HG03066 (cell line): ENCODE data around the gene TYW1.
"Not testable (repeated sequence)": the region's sequence is repeated elsewhere in the genome, so short reads cannot be mapped to it uniquely, and the experiment has no call there.

Source experiments
- ATAC-seq: cut with Tn5 transposase; IDR thresholded peaks from one replicate; pipeline ENCODE4 v1.9.1; 2021; ENCODE audit warnings: low read depth; ENCODE audit not compliant: unreplicated experiment

TYW1 gene

DNA sequence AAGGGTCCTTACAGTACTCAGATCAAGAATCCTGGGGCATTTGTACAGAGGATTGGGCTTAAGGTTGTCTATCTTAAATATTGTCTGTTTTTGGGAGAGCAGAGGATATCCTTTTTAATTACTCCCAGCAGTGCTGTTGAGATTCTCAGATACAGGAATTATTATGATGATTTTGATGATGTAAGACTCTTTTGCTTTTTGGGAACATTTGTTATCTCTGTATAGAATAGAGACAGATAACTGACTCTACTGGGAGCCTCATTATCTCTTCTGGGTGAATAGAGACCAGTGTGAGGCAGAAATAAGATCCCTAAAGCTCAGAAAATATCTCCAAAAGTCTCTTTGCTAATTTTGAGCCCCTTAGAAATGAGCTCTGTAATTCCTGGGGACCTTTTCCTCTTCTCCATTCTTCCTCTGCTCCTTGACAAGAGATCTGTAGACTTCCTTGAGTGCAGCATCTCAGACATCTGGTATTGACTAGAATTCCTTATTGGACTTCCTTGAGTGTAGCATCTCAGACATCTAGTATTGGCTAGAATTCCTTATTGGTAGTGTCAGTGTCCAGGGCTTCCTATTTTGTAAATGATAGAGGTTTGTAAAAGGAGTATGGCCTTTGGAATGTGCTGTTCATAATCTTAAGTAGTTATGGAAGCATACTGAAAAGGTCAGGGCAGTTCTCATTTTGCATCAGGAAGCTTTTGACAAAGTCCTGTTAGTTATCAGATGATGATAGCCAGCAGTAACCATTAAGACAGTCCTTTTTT is 118.0 kb downstream of the TYW1 start:
- not testable (repeated sequence) for ATAC-seq

DNA sequence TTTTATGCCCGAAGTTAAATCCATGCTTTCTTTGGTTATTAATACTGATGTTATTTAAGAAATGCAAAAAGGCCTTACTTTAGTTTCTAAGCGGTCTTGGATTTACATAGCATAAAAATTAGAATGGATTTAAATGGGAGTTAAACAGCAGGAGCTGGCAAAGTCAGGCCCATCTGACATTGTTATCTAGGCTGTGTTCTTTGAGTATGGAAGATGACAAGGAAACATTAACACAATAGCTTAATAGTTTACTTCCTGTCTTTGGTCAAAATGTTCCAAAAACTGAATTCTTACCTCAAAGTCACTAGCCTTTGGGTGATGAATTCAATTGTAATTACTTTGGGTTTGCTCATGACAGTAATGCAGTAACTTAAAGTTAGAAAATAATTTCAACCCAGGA is 123.9 kb downstream of the TYW1 start:
- not testable (repeated sequence) for ATAC-seq

DNA sequence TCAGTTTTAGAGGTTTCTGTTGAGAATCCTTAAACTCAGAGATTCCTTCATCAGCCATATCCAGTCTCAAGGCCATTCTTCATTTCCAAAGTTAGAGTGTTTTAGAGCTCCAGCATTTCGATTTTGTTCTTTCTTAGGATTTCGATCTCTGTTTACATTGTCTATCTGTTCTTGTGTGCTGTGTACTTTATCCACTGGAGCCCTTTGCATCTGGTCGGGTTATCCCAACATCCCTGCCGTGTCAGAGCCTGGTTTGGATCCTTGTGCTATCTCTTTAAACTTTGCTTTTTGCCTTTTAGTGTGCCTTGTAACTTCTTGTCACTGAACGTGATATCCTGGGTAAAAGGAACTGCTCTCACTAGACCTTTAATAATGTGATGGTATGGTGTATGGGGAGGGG is 131.6 kb downstream of the TYW1 start:
- not testable (repeated sequence) for ATAC-seq

DNA sequence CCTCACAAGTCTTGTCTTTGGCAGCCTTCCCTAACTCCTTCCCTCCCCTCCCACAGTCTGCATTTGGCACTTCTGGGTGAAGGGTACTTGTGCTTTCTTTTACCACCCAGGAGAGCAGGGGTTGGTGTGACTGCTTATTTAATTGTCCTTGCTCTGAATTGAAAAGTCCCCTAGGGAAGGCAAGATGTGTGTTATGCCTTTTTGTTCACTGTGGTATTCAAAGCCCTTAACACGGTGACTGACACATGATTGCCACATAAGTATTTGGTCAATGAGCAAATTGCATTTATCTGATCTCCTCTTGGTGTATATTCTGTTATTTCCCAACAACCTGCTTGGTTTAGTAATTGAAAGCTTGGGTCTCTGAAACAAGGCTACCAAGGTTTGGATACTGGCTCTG is 134.1 kb downstream of the TYW1 start:
- ATAC-seq, result not testable (repeated sequence)

DNA sequence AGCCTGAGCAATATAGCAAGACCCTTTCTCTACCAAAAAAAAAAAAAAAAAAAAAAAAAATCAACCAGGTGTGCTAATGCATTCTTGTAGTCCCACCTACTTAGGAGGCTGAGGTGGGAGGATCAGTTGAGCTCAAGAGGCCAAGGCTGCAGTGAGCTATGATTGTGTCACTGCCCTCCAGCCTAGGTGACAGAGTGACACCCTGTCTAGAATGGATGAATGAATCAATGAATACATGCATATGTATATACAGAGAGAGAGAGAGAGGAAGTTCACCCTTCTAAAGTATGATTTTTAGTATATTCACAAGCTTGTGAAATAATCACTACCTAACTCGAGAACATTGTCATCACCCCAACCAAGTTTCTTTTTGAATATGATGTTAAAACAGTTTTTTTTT is 138.3 kb downstream of the TYW1 start:
- ATAC-seq, result not testable (repeated sequence)

DNA sequence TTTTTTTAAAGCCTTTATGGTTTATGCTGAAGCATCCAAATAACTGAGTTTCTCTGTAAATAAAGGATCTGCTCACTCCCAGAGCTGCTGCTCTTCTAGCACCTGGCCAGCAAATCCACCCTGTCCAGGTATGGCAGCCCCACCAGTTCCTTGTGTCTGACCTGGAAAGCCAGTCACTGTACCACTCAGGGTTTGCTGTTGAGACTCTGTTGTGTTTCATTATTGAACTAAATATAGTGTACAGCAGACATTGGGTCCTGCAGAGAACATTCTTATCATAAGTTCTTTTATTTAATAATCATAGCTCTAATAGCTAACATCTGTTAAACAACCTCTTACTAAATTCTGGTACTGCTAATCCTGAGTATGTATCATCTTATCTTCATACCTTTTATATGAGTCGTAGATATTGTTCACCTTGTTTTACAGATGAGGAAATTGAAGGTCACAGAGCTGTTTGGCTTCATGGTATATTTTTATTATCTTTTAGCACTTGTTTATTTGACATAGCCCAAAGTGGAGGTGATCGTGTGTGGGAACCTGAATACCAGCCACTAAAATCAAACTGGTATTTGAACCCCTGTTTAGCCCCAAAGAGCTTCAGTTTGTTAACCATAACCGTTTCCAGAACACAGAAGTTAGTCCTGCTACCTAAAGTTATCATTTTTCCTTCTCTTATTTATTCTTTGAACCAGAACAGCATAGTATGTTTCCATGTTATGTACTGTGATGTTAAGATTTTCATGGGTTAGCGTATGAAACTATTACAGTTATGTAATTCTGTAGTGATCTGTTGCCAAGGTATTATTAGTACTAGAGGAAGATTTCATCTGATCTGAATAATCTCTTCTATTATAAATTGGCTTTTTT is 139.2 kb downstream of the TYW1 start:
- not testable (repeated sequence) for ATAC-seq

DNA sequence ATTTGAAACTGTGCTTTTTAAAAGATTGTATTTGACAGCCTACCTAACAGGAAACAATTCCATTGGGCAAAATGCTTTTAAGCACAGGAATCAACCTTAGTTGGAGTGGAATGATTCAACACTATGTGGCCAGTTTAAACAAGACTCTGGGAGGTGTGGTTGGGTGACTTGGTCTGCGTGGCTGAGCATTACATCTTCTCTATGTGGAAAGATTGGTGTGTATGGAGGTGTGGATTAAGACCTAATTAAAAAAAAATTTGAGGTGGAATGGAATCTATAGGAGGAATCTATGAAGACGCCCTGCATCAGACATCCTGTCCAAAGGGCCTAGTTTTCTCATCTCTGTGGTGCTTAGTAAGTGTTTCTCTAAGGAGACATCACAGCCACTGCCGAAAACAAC is 140.9 kb downstream of the TYW1 start:
- ATAC-seq, result not testable (repeated sequence)

DNA sequence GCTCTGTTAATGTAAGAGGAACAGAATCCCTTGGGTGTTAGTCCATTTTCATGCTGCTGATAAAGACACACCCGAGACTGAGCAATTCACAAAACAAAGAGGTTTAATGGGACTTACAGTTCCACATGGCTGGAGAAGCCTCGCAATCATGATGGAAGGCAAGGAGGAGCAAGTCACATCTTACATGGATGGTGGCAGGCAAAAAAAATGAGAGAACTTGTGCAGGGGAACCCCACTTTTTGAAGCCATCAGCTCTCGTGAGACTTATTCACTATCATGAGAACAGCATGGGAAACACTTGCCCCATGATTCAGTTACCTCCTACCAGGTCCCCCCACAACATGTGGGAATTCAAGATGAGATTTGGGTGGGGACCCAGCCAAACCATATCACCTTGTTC is 143.2 kb downstream of the TYW1 start:
- ATAC-seq, result not testable (repeated sequence)

DNA sequence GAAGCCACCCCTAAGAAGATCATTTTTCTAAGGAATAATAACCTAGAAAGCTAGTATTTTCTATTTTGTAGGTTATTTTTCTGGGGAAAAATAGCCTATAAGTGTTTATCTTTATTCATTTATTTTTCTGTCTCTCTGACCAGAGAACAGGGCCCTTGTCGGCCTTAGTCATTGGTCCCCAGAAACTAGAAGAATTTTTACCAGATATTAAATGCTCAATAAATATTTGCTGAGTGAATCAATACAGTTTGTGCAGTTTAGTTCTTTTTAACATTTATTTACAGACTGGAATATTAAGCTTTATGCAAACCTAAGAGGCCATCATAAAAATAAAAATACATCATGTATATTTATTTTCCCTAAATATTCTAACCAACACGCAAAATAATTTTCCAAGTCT is 144.4 kb downstream of the TYW1 start:
- not testable (repeated sequence) for ATAC-seq

DNA sequence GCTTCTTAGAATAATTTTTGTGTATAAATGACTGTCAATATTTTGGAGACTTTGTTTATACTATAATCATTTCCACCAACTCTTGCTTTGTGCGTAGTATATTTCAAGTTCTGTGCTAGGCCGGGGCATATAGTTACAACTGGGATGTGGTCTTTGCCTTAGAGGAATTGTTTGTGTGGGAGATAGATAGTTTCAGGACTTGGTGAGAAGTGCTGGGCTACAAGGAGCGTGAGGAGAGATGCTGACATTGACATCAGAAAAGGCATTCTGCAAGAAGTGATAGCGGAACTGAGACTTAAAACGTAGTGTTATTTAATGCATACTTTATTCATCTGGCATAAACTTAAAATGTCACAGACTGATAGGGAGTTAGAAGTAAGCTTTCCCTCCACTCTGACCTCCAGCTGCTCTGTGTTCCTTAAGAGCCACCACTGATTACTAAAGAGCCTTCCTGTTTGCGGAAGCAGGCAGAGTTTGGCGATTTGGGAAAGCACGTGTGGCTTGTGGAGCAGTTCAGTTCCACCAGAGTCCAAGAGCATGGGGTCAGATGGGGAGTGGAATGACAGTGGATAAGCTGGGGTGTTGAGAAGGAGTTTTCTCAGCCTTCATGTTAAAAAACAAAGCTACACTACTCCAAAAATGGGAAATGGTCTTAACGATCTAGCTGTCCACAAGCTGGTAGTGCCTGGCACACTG is 146.6 kb downstream of the TYW1 start:
- not testable (repeated sequence) for ATAC-seq

DNA sequence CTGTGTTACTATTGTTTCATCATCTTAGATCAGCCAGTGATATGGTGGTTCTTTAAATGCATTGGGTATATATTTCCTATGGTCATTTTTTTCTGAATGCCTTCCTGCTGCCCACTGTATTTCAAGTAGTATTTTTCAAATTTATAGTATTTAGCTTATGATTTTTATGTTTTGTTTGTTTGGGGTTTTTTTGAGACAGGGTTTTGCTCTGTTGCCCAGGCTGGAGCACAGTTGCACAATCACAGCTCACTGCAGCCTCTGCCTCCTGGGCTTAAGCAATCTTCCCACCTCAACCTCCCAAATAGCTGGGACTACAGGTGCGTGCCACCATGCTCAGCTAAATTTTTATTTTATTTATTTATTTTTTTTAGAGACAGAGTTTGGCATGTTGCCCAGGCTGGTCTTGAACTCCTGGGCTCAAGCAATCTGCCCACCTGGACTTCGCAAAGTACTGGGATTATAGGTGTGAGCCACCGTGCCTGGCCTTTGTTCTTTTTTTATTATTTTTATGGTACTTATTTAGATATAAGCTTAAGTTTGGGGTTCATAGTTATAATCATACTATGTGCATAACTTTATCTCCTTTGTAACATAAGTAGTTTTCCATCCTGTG is 149.1 kb downstream of the TYW1 start:
- ATAC-seq, result not testable (repeated sequence)

DNA sequence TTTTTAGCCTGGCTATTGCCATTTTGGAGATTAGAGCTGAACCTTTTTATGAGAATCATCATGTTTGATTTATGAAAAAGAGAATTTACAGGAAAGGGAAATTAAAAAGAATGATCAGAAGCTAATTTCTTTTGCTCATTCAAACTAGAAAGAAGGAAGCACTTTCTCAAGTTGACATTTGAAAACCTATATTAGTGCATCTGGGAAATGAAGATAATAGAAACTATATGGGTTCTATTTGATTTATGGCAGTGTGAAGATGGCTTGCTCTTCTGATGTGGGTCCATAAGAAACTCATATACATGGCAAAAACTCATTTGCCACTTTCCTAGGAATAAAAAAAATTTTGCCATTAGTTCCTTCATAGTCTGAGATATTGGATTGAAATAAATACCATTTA is 152.5 kb downstream of the TYW1 start:
- not testable (repeated sequence) for ATAC-seq

DNA sequence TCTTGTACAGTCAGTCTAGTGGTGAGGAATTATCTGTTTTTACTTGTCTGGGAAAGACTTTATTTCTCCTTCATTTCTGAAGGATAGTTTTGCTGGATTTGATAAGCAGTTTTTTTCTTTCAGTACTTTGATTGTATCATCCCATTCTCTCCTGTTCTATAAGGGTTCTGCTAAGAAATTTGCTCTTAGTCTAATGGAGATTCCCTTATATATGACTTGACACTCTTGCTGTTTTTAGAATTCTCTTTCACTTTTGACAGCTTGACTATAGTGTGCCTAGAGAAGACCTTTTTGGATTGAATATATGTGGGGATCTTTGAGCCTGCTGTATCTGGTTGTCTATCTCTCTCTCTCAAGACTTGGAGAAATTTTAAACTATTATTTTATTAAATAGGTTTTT is 157.7 kb downstream of the TYW1 start:
- ATAC-seq, result not testable (repeated sequence)

DNA sequence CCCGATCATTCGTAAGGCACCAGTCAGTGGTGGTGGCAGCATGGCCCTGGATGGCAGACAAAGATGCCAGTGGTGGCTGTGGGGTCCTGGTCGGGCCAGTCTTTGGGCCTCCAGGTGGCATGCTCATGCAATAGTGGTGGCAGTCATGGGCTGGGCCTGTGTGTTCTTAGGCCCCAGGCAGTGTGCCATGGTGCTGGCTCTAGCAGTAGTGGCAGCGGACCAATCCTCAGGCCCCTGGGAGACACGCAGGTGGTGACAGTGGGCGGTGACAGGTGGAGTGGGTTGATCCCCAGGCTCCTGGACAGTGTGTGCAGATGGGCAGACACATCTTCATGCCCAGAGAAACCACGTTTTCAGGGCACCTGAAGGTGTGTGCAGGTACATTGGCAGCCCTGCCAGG is 159.4 kb downstream of the TYW1 start:
- not testable (repeated sequence) for ATAC-seq

DNA sequence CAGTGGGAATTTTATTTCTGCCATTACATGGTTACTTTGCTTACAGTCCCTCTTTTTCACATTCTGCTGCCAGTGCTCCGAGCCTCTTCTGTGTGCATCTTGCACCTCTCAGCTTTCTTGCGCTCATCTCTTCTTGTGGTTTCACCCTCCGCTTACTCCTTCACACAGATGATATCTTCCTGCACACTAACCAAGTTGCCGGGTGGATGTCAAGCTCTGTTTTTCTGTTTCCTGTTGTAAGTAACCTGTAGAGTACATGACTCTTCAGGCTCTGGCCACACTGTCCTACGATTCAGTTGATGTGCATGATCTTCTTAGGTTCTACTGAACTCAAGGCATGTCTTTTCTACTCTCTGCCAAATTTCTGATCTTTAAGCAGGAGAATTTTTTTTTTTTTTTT is 166.7 kb downstream of the TYW1 start:
- not testable (repeated sequence) for ATAC-seq

DNA sequence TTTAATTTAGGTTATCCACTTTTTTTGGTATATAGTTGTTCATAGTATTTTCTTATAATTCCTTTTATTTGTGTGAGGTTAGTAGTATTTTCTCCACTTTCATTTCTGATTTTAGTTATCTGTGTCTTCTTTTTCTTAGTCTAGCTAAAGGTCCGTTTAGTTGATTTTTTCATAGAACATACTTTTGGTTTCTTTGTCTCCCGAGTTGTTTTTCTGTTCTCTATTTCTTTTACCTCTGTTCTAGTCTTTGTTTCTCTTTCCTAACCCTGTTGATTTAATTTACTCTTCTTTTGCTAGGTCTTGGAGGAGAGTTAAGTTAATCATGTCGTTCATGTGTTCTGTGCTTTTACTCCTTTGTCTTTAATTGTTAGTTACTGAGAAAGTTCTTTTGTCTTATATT is 174.5 kb downstream of the TYW1 start:
- ATAC-seq, result peak; percentile 72

DNA sequence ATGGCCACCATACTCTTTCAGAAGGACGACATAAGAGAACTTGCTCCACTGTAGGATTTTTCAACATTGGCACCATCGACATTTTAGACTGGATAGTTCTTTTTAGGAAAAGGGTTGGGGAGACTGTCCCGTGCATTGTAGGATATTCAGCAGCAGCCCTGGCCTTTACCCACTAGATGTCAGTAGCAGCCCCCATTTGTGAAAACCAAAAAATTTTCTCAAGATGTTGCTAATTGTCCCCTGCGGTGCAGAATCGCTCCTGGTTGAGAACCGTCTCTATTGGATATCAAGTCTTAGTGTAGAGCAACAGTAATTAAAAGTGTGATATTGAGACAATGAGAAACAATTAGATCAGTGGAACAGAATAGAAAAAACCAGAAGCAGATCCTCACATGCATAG is 180.1 kb downstream of the TYW1 start:
- not testable (repeated sequence) for ATAC-seq

DNA sequence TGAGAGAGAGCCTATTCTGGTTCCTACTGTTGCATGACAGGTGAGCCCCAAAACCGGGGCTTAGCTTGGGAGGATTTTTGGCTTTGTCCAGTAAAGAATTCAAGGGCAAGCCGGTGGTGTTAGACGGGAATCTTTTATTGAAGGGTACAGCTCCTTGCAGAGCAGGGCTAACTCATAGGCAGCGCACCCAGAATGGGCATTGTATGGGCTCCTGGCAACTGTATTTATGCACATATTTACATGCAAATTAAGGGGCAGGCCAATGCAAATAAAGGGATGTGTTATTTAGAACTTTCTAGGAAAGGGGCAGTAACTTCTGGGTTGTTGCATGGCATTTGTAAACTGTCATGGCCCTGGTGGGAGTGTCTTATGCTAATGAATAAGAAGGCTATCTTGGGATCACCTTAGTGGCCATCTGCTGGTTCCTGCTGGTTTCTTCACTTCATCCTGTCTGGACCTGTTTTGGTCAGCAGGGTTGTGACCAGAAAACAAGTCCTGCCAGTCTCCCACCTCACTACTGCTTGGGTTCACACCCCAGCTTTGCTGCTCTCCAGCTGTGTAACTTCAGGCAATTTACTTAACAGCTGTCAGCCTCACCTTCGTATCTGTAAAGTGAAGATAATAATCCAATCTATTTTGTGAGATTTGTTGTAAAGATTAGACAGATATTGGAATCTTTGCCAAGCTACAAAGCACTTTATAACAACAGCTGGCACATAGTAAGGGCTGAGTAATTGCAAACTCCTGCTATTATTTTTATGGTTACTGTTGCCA is 182.5 kb downstream of the TYW1 start:
- ATAC-seq, result not testable (repeated sequence)

DNA sequence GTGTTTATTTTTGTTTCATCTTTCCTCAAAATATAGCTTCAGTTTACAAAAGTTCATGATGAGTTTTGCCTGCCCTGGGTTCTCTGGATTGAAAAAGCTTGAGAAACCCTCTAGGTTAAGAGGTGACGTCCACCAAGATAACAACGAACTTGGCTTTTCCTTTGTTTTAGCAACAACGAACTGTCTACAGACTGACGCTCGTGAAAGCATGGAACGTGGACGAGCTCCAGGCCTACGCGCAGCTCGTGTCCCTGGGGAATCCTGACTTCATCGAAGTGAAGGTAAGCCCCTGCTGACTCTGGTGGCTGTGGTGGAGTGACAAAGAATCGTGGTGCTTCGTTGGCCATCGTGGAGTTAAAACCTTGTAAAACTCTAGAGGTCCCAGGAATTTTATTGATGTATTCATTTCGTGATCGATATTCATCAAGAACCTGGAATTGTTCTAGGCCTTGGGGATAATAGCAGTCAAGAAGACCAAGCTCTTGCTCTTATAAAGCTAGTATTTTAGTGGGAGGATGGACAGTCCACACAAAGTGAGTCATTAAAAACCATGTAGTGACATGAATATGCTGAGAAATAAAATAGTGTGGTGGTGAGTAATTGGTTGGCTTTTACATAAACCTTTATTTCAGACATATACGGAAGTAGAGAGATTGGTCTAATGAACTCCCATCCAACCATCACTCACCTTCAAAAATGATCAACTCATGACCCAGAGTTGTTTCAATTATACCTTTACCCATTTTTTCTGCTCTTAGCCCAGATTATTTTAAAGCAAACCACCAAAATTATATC is 186.5 kb downstream of the TYW1 start:
- ATAC-seq, result not testable (repeated sequence)
